Parathyroid adenoma (tissue), 2 donors: ENCODE measurements around the gene CAD.
A peak's percentile ranks its signal among the peaks of the same experiment; 100 is the strongest.

Source experiments
- H2AFZ ChIP-seq: fragments of 300-600 bp; sonication (generic); one replicate; pipeline ENCODE4 v1.7.0; 2017; ENCODE audit warnings: antibody characterized with exemption, mild to moderate bottlenecking
- H3K27ac ChIP-seq: fragments of 300-600 bp; sonication (generic); one replicate; pipeline ENCODE4 v1.7.0; 2017
- H3K27me3 ChIP-seq: fragments of 300-600 bp; sonication (generic); one replicate; pipeline ENCODE4 v1.7.0; 2017; ENCODE audit warnings: low read length; ENCODE audit not compliant: control insufficient read depth, insufficient read depth
- H3K36me3 ChIP-seq: fragments of 300-600 bp; sonication (generic); one replicate; pipeline ENCODE4 v1.7.0; 2017; ENCODE audit warnings: low read length; ENCODE audit not compliant: control insufficient read depth, insufficient read depth
- H3K4me1 ChIP-seq: fragments of 300-600 bp; sonication (generic); one replicate; pipeline ENCODE4 v1.7.0; 2017; ENCODE audit warnings: control low read depth
- H3K4me2 ChIP-seq: fragments of 300-600 bp; sonication (generic); one replicate; pipeline ENCODE4 v1.7.0; 2017; ENCODE audit warnings: low read length
- H3K4me3 ChIP-seq: fragments of 300-600 bp; sonication (generic); one replicate; pipeline ENCODE4 v1.7.0; 2017; ENCODE audit warnings: low read depth, low read length
- H3K79me2 ChIP-seq: fragments of 300-600 bp; sonication (generic); one replicate; pipeline ENCODE4 v1.7.0; 2017; ENCODE audit warnings: control low read depth
- H3K9ac ChIP-seq: fragments of 300-600 bp; sonication (generic); one replicate; pipeline ENCODE4 v1.7.0; 2017; ENCODE audit warnings: mild to moderate bottlenecking
- H3K9me3 ChIP-seq: fragments of 300-600 bp; sonication (generic); one replicate; pipeline ENCODE4 v1.7.0; 2017; ENCODE audit warnings: low read length; ENCODE audit not compliant: control insufficient read depth
- CTCF ChIP-seq: fragments of 300-600 bp; sonication (generic); IDR thresholded peaks from one replicate; pipeline ENCODE4 v1.7.0; 2017; ENCODE audit warnings: antibody characterized with exemption, mild to moderate bottlenecking
- donor health status: primary hyperparathyroidism.

The CAD gene

GRCh38 chr2:27182346-27182745, 34.8 kb upstream of the CAD start:
- Histone ChIP-seq H3K27me3 (no peaks in the 10 kb centered on the region), H3K4me2 (no peak overlapping the region), H3K27ac (no peak overlapping the region), H2AFZ (no peak overlapping the region), H3K9me3 (no peaks in the 10 kb centered on the region), H3K9ac (no peak overlapping the region), H3K79me2 (no peaks in the 10 kb centered on the region), H3K4me1 (peaks cover 4% of the 10 kb centered on the region), H3K4me3 (no peak overlapping the region), H3K36me3 (no peaks in the 10 kb centered on the region)
- no peak for TF ChIP-seq CTCF

- Histone ChIP-seq H3K79me2 (no peaks in the 10 kb centered on the region), H3K4me1 (no peaks in the 10 kb centered on the region), H3K36me3 (no peaks in the 10 kb centered on the region), H3K27ac (no peak overlapping the region), H3K9ac (no peak overlapping the region), H3K27me3 (no peaks in the 10 kb centered on the region), H3K9me3 (no peaks in the 10 kb centered on the region), H3K4me2 (no peak overlapping the region), H2AFZ (no peak overlapping the region), H3K4me3 (no peak overlapping the region)
- TF ChIP-seq CTCF = no peak
These were observed 33.1 kb upstream of the CAD start for GRCh38 chr2:27184115-27184514.

- Histone ChIP-seq H2AFZ (peak overlapping the region; percentile 59), H3K79me2 (no peaks in the 10 kb centered on the region), H3K4me2 (no peak overlapping the region), H3K27me3 (no peaks in the 10 kb centered on the region), H3K4me1 (no peaks in the 10 kb centered on the region), H3K27ac (no peak overlapping the region), H3K36me3 (no peaks in the 10 kb centered on the region), H3K9ac (no peak overlapping the region), H3K4me3 (no peak overlapping the region), H3K9me3 (no peaks in the 10 kb centered on the region)
- no peak for TF ChIP-seq CTCF
These were observed 31.7 kb upstream of the CAD start for GRCh38 chr2:27185331-27186026.

- Histone ChIP-seq H2AFZ (no peak overlapping the region), H3K27ac (no peak overlapping the region), H3K36me3 (no peaks in the 10 kb centered on the region), H3K79me2 (no peaks in the 10 kb centered on the region), H3K4me1 (no peaks in the 10 kb centered on the region), H3K9me3 (no peaks in the 10 kb centered on the region), H3K9ac (no peak overlapping the region), H3K4me3 (no peak overlapping the region), H3K4me2 (no peak overlapping the region), H3K27me3 (no peaks in the 10 kb centered on the region)
- TF ChIP-seq CTCF = no peak
These were observed 30.4 kb upstream of the CAD start for GRCh38 chr2:27186613-27187345.
